Measurements from ENCODE around the gene FANCF.
"Not testable (repeated sequence)": the region's sequence is repeated elsewhere in the genome, so short reads cannot be mapped to it uniquely, and the experiment has no call there.

Gene FANCF

GRCh38 chr11:22656130-22656529 is 30.5 kb upstream of the FANCF start:
- H3K9me2 ChIP-seq (replicated peaks; ENCODE audit: control insufficient read depth, low read length), result no peaks in the 10 kb centered on the region
- H3F3A ChIP-seq (ENCODE audit: control insufficient read depth, insufficient read depth), result no peaks in the 10 kb centered on the region
- no peak overlapping the region for H3K4me2 ChIP-seq (ENCODE audit: low read length)
- H3K27ac ChIP-seq (ENCODE audit: low read depth, low read length), result no peak overlapping the region
- no peak for TF ChIP-seq CTCF (IDR thresholded peaks at IDR 0.05; ENCODE audit: low read depth, low read length, poor library complexity, severe bottlenecking)
- TF ChIP-seq EZH2phosphoT487 (IDR thresholded peaks at IDR 0.05; ENCODE audit: borderline replicate concordance, low read length), result no peak
- no peaks in the 10 kb centered on the region for H3K9me3 ChIP-seq (ENCODE audit: control insufficient read depth, insufficient read depth, low read length)
- H3K4me1 ChIP-seq (ENCODE audit: control insufficient read depth, low read length), result no peaks in the 10 kb centered on the region
- no peaks in the 10 kb centered on the region for H3K27me3 ChIP-seq (ENCODE audit: control insufficient read depth, low read length)
- H3K36me3 ChIP-seq (ENCODE audit: control insufficient read depth, low read length), result no peaks in the 10 kb centered on the region
- no peak overlapping the region for H3K4me3 ChIP-seq (ENCODE audit: low read length)
- no peaks in the 10 kb centered on the region for H3K79me2 ChIP-seq (ENCODE audit: control insufficient read depth, low read length)
- no peaks in the 10 kb centered on the region for H4K20me1 ChIP-seq (ENCODE audit: control insufficient read depth, insufficient read depth, low read depth, low read length)

GRCh38 chr11:22652346-22652745 is 26.7 kb upstream of the FANCF start:
- not testable (repeated sequence) for H3K9me2 ChIP-seq (replicated peaks; ENCODE audit: control insufficient read depth, low read length); H3K4me3 ChIP-seq (ENCODE audit: low read length); H3K4me1 ChIP-seq (ENCODE audit: control insufficient read depth, low read length); H3K27me3 ChIP-seq (ENCODE audit: control insufficient read depth, low read length); H3K36me3 ChIP-seq (ENCODE audit: control insufficient read depth, low read length); H3K27ac ChIP-seq (ENCODE audit: low read depth, low read length); H4K20me1 ChIP-seq (ENCODE audit: control insufficient read depth, insufficient read depth, low read depth, low read length); H3K79me2 ChIP-seq (ENCODE audit: control insufficient read depth, low read length); H3K9me3 ChIP-seq (ENCODE audit: control insufficient read depth, insufficient read depth, low read length); H3F3A ChIP-seq (ENCODE audit: control insufficient read depth, insufficient read depth); H3K4me2 ChIP-seq (ENCODE audit: low read length)

- Histone ChIP-seq H3K9me3 (ENCODE audit: control insufficient read depth, insufficient read depth, low read length) (no peaks in the 10 kb centered on the region), H3K4me1 (ENCODE audit: control insufficient read depth, low read length) (no peaks in the 10 kb centered on the region), H3K9me2 (replicated peaks; ENCODE audit: control insufficient read depth, low read length) (no peaks in the 10 kb centered on the region), H3K4me3 (ENCODE audit: low read length) (no peak overlapping the region), H3K27me3 (ENCODE audit: control insufficient read depth, low read length) (no peaks in the 10 kb centered on the region), H3K27ac (ENCODE audit: low read depth, low read length) (no peak overlapping the region), H3K4me2 (ENCODE audit: low read length) (no peak overlapping the region), H3K36me3 (ENCODE audit: control insufficient read depth, low read length) (no peaks in the 10 kb centered on the region), H3F3A (ENCODE audit: control insufficient read depth, insufficient read depth) (no peaks in the 10 kb centered on the region), H4K20me1 (ENCODE audit: control insufficient read depth, insufficient read depth, low read depth, low read length) (no peaks in the 10 kb centered on the region), H3K79me2 (ENCODE audit: control insufficient read depth, low read length) (no peaks in the 10 kb centered on the region)
- TF ChIP-seq CTCF (IDR thresholded peaks at IDR 0.05; ENCODE audit: low read depth, low read length, poor library complexity, severe bottlenecking) (no peak), EZH2phosphoT487 (IDR thresholded peaks at IDR 0.05; ENCODE audit: borderline replicate concordance, low read length) (no peak)
These were observed 15.9 kb upstream of the FANCF start for GRCh38 chr11:22641559-22641958.

GRCh38 chr11:22640862-22641261 is 15.2 kb upstream of the FANCF start:
- H3K36me3 ChIP-seq (ENCODE audit: control insufficient read depth, low read length), result no peaks in the 10 kb centered on the region
- H3F3A ChIP-seq (ENCODE audit: control insufficient read depth, insufficient read depth), result no peaks in the 10 kb centered on the region
- no peak for TF ChIP-seq EZH2phosphoT487 (IDR thresholded peaks at IDR 0.05; ENCODE audit: borderline replicate concordance, low read length)
- TF ChIP-seq CTCF (IDR thresholded peaks at IDR 0.05; ENCODE audit: low read depth, low read length, poor library complexity, severe bottlenecking), result no peak
- no peaks in the 10 kb centered on the region for H4K20me1 ChIP-seq (ENCODE audit: control insufficient read depth, insufficient read depth, low read depth, low read length)
- H3K4me1 ChIP-seq (ENCODE audit: control insufficient read depth, low read length), result no peaks in the 10 kb centered on the region
- no peaks in the 10 kb centered on the region for H3K27me3 ChIP-seq (ENCODE audit: control insufficient read depth, low read length)
- H3K9me3 ChIP-seq (ENCODE audit: control insufficient read depth, insufficient read depth, low read length), result no peaks in the 10 kb centered on the region
- H3K4me2 ChIP-seq (ENCODE audit: low read length), result no peak overlapping the region
- no peak overlapping the region for H3K4me3 ChIP-seq (ENCODE audit: low read length)
- H3K9me2 ChIP-seq (replicated peaks; ENCODE audit: control insufficient read depth, low read length), result no peaks in the 10 kb centered on the region
- H3K27ac ChIP-seq (ENCODE audit: low read depth, low read length), result no peak overlapping the region
- H3K79me2 ChIP-seq (ENCODE audit: control insufficient read depth, low read length), result no peaks in the 10 kb centered on the region

Measured in DOHH2 (cell line).